ENCODE measurements around the gene PLSCR3. TPM values are rescaled to one million over a fixed set of nuclear protein-coding genes. Genes with fewer than 3 reads are reported as not detected.

PLSCR3 gene
- polyA plus RNA-seq (2013, experiment 1 of 2; ENCODE audit: insufficient read length) = 99.6 TPM
- polyA plus RNA-seq (2013, experiment 2 of 2; ENCODE audit: insufficient read length) = 95.7 TPM

DNA sequence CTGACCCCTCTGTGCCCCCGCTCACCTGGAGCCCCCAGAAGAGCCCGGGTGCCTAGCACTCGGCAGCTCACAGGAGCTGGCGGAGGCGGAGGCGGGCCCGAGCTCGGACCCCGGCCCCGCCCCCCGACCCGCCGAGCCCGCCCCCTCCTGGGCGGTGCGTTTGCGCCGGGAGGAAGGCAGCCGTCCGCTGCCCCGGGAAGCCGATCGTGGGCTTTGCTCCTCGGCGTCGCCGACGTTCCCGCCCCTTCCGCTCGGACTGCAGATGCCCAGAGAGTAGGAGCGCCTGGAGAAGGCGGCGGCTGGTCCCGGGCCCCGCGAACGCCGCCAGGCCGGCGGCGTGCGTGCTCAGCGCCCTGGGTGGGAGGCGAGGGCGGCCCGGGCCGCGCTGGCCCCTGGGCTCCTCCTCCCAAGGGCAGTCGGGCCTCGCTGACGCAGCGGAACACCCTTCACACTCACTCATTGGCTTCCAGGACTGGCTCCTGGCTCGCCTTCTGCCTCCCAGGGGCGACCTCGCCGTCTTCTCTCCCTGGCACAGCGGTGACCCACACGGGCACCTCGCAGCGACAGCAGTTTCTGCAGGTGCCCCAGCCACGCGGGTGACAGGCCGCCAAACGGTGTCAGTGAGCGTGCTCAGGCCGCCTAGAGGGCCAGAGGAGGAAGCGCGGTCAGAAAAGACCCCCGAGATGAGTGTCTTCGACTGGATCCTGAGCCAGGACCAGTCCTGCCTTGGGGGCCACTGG lies at the start of gene PLSCR3:
TSS of gene PLSCR3 (minus strand) at position 74 of the 740 bp plus-strand sequence. CDS start 415 bp downstream, outside the sequence.
- DNase-seq = peak; percentile 89

DNA sequence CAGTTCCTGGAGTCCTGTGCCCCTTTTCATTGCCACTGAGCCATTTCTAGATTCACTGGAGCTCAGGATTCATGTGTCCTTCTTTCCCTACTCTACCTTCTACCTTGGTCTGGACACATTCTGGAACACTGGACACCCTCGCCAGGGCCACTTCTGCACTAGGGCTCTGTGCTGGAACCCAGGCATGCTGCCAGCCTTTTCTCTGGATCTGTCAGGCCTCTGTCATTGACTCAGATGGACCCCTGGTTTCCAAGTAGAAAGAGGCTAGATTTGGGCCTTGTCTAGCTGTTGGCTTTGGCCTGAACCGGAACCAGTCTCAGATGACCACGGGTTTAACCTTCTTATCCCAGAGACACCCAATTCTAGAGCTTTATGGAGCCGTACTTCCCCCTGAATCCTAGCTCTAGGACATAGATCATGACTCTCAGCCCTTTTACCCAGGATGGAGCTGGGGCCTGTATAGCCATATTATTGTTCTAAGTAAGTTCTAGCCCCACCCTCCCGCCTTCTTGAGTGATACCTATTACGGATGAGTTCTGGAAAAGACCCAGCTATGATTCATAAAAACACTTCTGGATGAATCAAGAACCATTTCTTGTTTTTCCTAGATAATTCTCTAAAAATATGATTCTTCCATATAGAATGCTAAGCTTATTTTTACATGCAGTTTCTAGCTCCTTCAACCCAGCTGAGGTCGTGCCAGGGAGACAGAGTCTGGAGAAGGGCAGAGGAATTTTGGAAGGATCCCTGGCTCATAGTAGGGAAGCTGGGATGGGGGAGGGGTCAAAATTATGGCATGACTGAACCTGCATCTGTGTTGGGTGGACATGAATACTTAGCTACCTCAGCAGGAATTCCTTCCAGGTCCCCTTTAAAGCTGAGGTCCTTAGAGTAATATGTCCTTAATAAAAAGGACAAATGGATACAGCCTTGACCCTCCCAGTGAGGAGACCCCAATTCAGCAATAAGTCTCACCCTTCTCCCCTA lies 49.5 kb upstream of the PLSCR3 start:
- DNase-seq = peak; percentile 82

DNA sequence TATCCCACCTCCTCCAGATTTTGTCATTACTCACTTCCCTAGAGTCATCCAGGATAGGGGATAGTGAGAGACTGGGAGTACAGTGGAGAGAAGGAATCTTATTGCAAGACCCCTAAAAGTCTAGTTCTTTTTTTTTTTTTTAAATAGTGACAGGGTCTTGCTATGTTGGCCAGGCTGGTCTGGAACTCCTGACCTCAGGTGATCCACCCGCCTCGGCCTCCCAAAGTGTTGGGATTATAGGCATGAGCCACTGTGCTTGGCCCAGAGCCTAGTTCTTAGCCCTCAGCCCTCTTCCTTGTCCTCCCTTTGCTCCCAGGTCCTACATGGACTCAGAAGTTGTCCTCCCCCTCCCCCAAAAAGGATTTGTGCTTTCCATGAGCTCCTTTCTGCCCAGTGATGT lies 47.8 kb upstream of the PLSCR3 start:
- no peak for DNase-seq

DNA sequence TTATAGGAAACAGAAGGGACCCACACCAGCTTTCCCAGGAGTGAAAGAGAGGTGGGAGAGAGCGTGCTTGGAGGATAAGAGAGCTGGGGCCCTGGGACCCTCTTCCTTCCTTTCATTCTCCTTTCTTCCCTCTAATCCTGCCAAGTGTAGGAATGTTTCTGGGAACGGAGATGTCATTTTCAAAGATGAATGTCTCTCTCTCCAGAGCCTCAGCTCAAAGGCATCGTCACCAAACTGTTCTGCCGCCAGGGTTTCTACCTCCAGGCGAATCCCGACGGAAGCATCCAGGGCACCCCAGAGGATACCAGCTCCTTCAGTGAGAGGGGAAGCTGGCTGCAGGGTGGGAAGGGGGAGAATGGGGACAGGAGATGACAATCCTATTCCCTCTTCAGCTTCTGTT lies 46.9 kb upstream of the PLSCR3 start:
- DNase-seq = no peak

DNA sequence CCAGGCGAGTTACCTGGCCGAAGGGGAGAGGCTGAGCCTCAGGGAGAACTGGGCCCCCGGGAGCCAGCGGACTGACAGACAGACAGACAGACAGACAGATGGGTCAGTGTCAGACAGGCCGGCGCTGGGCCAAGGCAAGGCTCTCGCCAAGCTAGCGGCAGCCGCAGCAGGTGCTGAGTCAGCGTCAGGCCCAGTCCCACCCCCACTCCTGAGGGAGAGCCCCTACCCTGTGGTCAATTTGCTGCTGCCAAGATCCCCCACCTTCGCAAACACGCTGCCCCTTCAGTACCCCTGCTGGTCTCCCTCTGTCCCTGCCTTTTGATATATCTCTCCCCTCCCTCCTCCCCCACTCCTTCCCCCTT lies 46.5 kb upstream of the PLSCR3 start:
- DNase-seq = no peak

DNA sequence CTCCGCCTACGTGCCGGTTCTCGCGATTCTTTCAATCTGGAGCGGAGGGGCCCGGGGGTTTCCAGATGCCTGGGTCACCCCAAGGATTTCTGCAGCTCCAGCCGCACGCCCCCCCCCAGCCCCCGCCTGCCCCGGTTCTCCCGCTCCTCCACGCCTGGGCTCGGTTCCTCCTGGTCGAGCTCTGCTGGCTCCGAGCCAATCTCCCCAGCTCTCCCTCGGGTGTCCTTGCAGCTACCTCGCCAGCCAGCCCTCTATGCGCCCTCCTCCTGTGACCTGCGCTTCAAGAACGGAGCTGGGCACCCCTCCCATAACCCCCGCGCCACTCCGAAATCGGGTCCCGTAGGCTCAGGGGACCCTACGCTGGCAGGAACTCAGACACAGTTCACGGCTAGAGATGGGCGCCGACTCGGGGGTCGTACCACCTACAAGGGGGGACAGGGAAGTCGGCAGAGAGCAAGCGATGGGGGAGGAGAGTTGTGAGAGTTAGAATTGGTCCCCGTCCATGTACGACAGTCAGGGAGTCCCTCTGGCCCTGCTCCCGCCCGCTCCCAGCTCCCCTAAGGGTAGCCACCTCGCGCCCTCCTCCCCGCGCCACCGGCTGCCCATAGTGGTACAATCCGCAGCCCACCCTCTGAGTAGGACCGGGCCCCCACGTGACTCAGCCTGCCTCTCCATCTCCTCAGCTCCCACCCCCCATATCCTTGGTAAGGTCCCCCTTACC lies 45.9 kb upstream of the PLSCR3 start:
- peak; percentile 28 for DNase-seq

DNA sequence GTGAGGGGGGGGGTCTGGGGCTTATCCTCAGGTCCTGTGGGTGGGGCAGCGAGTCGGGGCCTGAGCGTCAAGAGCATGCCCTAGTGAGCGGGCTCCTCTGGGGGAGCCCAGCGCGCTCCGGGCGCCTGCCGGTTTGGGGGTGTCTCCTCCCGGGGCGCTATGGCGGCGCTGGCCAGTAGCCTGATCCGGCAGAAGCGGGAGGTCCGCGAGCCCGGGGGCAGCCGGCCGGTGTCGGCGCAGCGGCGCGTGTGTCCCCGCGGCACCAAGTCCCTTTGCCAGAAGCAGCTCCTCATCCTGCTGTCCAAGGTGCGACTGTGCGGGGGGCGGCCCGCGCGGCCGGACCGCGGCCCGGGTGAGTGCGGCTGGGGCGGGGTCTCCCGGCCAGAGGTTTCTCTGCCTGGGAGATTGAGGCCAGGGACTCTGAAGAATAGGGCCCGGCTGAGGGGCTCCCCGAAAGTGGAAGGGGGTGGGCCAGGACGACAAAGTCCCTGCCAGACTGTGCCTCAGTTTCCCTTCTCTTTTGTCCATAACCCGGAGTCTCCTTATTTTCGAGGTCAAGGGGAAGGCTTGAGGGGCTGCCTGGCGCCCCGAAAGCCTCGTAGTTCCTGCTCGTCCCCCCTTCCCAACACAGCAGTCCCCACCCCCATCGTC lies 45.3 kb upstream of the PLSCR3 start, which contains the start of gene FGF11:
TSS of gene FGF11 (plus strand) at position 51 of the 651 bp plus-strand sequence. CDS start at position 160, 109 bp downstream.
- no peak for DNase-seq

DNA sequence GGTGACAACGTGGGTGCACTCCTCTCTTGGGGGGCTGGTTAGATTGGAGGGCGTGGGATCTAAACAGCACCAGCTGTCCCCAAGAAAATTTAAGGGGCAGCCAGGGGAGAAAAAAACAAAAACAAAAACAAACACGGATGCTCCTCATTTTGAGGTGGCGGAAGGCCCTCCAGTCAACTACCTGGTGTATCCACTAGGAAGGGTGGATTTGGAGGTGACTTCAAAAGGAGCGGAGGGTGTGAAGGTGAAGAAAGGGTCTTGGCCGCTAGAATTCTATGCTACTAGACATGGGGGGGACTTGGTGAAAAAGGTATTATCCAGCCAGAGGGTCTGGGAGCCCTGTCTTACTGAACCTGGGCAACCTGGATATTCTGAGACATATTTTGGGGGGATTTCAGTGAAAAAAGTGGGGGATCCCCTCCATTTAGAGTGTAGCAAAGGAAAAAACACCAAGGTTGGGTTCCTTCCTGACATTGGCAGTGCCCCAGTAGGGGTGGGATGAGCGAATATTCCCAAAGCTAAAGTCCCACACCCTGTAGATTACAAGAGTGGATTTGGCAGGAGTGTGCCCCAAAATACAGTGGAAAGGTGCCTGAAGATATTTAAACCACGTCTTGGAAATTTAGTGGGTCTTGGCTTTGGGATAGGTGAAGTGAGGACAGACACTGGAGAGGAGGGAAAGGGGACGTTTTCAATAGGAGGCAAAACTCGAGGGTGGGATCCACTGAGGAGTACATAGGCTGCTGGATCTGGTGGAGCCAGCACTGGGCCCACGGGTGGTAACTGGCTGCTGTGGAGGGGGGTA lies 44.5 kb upstream of the PLSCR3 start:
- DNase-seq = no peak

DNA sequence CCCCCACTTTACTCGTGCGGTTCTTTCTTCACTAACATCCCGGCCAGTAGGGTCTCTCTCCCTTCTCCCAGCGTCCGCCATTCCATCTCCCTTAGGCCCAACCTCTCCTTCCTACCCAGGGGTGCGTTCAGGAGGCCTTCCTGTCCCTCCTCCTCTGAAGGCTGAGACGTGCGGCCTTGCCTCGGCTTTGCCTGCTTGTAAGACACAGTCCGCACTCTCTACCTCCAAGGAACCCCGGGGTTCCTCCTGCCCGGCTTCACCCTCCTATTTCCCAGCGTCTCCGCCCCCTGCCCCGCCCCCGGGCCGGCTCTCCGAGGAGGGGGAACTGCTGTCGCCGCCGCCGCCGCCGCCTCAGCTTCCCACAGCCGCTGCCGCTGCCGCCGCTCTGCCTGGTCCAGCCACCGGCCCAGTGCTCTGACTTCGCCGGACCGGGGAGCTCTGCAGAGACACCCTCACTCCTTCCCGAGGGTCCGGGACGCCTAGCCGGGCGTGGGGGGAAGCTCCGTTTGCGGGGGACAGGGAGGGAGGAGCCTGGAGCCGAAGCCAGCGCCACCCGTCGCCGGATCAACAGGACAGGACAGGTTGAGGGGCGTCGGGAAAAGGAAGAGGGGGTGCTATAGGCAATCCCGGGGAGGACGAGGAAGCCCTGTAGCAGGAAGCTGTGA lies 43.8 kb upstream of the PLSCR3 start:
- peak; percentile 34 for DNase-seq

DNA sequence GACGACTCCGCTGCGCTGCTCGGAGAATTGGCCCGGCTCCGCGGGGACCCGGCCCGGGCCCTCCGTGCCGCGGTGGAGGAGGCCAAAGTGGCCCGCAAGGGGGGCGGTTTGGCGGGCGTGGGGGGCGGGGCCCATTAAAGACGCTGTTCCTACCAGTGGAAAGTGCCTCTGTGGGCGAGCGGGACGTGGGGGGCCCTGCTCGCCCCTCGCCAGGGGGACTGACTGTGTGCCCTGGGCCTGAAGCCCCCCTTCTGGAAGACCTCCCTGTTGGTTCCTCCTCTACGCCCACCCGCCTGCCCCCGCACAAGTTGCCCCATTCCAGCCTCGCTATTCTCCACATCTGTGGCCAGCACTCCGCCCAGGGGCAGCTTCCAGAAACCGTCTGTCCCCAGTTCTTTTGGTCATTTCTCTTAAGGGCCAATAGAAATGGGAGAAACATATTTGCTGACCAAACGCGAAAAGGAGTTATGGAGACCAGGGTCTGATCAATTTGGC lies 43.1 kb upstream of the PLSCR3 start:
- no peak for DNase-seq

DNA sequence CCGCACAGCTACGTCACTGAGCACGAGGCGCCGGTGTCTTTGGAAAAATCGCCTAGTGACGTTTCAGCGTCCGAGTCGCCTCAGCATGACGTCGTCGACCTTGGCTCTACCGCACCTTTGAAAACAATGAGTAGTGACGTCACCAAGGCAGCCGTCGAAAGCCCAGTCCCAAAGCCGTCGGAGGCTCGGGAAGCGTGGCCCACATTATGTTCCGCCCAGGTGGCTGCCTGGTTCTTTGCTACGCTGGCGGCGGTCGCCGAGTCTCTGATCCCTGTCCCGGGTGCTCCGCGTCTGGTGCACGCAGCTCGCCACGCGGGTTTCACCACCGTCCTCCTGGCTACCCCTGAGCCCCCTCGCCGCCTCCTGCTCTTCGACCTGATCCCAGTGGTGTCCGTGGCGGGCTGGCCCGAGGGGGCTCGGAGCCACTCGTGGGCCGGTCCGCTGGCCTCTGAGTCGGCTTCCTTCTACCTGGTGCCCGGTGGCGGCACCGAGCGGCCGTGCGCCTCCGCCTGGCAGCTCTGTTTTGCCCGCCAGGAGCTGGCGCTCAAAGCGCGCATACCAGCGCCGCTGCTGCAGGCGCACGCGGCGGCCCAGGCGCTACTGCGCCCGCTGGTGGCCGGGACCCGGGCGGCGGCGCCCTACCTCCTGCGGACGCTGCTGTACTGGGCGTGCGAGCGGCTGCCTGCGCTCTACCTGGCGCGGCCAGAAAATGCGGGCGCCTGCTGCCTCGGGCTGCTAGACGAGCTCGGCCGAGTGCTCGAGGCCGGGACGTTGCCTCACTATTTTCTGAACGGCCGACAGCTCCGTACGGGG lies 42.4 kb upstream of the PLSCR3 start:
- peak; percentile 78 for DNase-seq

DNA sequence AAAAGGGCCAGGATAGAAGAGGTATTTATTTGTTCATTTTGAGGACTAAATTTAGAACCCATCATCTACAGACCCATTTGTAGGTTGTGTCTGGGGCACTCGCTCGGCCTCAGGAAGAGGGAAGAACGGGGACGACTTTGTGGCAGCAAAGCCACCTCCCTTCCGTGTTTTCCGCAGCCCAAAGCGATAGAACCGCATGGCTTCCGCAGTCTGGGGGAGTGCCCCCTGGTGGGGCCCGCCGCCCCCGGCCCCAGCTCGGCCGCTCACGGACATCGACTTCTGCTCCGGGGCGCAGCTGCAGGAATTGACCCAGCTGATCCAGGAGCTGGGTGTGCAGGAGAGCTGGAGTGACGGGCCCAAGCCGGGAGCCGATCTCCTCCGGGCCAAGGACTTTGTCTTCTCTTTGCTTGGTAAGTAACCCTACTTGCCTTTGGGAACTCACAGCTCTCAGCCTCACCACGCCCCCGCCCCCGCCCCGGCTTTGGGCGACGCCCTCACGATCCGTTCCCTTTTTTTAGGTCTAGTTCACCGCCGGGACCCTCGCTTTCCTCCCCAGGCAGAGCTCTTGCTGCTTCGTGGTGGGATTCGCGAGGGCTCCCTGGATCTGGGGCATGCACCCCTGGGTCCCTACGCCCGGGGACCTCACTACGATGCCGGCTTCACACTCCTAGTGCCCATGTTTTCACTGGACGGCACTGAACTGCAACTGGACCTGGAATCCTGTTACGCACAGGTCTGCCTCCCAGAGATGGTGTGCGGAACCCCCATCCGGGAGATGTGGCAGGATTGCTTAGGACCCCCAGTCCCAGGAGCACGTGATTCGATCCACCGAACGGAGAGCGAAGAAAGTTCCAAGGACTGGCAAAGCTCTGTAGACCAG lies 41.6 kb upstream of the PLSCR3 start:
- DNase-seq = no peak

DNA sequence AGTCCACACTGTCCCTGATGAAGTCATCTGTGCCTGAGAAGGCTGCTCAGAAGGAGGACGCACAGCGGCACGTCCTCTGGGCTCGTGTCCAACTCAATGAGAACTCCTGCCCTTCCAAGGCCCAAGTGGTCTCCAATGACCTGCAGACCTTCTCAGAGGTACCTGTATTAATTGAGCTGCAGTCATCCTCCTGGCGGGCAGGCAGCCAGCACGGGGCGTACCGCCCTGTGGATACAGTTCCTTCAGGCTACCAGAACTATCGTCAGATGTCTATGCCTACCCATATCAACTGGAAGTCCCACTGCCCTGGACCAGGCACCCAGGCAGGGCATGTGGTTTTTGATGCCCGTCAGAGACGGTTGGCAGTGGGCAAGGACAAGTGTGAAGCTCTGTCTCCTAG lies 38.0 kb upstream of the PLSCR3 start:
- DNase-seq = no peak

DNA sequence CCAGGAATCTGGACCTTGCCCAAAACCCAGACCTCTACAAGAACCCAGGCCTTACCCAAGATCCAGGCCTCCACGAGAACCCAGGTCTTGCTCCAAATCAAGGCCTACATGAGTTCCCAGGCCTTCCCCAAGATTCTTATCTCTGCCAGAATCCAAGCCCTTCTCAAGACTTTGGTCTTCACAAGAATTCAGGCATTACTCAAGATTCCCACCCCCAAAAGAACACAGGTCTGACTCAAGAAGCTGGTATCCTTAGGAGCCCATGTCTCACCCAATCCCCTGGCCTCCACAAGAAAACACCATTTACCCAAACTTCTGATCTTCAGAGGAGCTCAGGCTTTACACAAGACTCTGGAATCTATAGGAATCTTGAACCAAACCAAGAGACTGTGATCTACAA lies 36.9 kb upstream of the PLSCR3 start:
- peak; percentile 24 for DNase-seq

DNA sequence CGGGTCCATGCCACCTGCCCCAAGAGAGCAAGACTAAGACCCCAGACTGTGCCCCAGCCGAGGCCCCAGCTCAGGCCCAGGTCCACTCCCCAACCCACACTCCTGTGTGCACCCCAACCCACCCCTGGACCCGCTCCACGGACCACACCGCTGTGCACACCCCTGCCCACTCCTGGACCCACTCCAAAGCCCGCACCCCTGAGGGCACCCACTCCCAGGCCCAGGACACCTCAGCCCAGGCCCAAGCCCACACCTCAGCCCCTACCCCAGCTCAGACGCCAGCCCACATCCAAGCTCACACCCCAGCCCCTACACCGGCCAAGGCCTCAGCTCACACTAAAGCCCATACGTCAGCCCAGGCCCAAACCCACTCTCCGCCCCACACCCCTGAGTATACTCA lies 35.4 kb upstream of the PLSCR3 start:
- no peak for DNase-seq

DNA sequence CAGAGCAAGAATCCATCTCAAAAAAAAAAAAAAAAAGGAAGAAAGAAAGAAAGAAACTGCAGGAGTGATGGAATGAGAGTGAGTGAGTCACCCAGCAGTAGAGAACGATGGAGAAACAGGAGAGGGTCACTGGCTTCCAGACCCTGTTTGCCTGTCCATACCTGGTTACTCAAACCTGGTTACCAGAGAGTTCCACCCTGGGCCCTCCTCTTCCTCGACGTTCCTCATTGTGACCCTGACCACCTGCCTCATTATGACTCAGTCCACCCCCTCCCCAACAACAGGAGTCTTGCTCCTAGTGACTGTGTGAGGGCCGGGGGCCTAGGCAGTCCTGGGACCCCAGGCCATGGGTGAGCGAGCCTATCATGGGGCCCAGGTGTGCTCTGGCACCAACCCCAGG lies 34.2 kb upstream of the PLSCR3 start, which contains the start of gene SPEM3:
TSS of gene SPEM3 (plus strand) at position 301 of the 400 bp plus-strand sequence. CDS start at position 347, 46 bp downstream.
- no peak for DNase-seq

DNA sequence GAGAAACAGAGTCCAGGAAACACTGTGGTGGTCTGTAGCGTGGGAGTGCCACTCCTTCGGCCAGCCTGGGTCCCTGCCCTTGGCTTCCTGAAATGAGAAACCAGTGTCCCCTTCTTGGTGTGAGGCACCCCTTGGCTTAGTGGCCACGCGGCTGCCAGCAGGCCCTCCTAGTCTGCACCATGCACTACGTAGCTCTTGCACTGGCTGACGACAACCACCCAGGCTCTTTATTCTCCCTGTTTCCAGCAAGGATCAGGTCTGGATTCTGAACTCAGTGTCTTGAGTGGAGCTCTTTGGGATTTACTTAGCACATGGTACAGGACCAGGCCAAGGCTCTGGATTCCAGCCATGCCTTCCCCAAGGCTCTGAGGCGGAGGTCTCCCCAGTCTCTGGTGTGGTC lies 33.2 kb upstream of the PLSCR3 start:
- no peak for DNase-seq

DNA sequence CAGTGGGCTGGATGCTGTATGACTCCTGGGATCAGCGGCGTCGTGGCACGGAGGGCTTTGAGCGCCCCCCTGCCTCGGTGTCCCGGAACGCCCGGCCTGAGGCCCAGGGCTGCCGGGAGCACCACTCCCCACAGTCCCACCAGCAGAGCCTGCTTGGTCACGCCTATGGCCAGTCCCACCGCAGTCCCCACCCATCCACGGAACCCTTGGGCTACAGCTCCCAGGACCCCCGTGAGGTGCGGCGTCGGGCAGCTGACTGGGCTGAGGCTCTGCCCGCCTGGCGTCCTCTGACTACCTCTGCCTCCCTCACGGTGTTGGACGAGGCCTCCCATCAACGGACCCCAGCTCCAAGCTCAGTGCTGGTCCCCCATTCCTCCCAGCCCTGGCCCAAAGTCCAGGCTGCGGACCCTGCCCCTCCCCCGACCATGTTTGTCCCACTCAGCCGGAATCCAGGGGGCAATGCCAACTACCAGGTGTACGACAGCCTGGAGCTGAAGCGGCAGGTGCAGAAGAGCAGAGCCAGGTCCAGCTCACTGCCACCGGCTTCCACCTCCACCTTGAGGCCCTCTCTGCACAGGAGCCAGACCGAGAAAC lies 32.7 kb upstream of the PLSCR3 start:
- no peak for DNase-seq
